Activated T-cell treated with anti-CD3 and anti-CD28 coated beads, Interleukin-2, amount 50 U/mL, for 1 hour (primary cell): Measurements from ENCODE around the gene SPATS2.
"Not testable (repeated sequence)": the region's sequence is repeated elsewhere in the genome, so short reads cannot be mapped to it uniquely, and the experiment has no call there.

ENCODE experiments used
- DNase-seq: peaks from one replicate; pipeline ENCODE4 v3.0.0-alpha.2; 2020

SPATS2 gene

GRCh38 chr12:49525942-49526341 lies 158.7 kb downstream of the SPATS2 start:
- no peak for DNase-seq

- no peak for DNase-seq
Measured at GRCh38 chr12:49527361-49528130, 160.3 kb downstream of the SPATS2 start.

GRCh38 chr12:49529414-49529813 lies 162.2 kb downstream of the SPATS2 start:
- DNase-seq, result no peak

GRCh38 chr12:49531745-49532144 lies 164.5 kb downstream of the SPATS2 start:
- DNase-seq, result no peak

GRCh38 chr12:49533331-49533730 lies 166.1 kb downstream of the SPATS2 start:
- DNase-seq, result no peak

GRCh38 chr12:49534122-49534521 lies 166.9 kb downstream of the SPATS2 start:
- not testable (repeated sequence) for DNase-seq

GRCh38 chr12:49534731-49535278 lies 167.5 kb downstream of the SPATS2 start:
- no peak for DNase-seq

GRCh38 chr12:49535921-49536525 lies 168.8 kb downstream of the SPATS2 start:
- no peak for DNase-seq

- DNase-seq, result no peak
Measured at GRCh38 chr12:49536526-49537071, 169.3 kb downstream of the SPATS2 start.

GRCh38 chr12:49537231-49537751 lies 170.0 kb downstream of the SPATS2 start:
- no peak for DNase-seq

- DNase-seq, result peak; percentile 61
Measured at GRCh38 chr12:49537752-49538509, 170.7 kb downstream of the SPATS2 start.

GRCh38 chr12:49538510-49539403 lies 171.5 kb downstream of the SPATS2 start, which contains the start of gene KCNH3:
Gene KCNH3, plus strand, starts transcription at chr12:49539030. Its CDS starts 387 bp downstream, at chr12:49539417.
- peak; percentile 89 for DNase-seq

GRCh38 chr12:49539406-49540228 lies 172.4 kb downstream of the SPATS2 start:
- no peak for DNase-seq

- DNase-seq, result no peak
Measured at GRCh38 chr12:49540229-49541139, 173.2 kb downstream of the SPATS2 start.

- DNase-seq, result no peak
Measured at GRCh38 chr12:49541140-49541861, 174.0 kb downstream of the SPATS2 start.

- DNase-seq, result no peak
Measured at GRCh38 chr12:49541911-49542505, 174.7 kb downstream of the SPATS2 start.

- DNase-seq, result no peak
Measured at GRCh38 chr12:49542592-49543160, 175.4 kb downstream of the SPATS2 start.
